Ovary (tissue), 9 donors: ENCODE measurements around the gene EGR1. TPM values are rescaled to one million over a fixed set of nuclear protein-coding genes. Genes with fewer than 3 reads are reported as not detected.
"Not testable (repeated sequence)": the region's sequence is repeated elsewhere in the genome, so short reads cannot be mapped to it uniquely, and the experiment has no call there.

Experiments used
- DNase-seq, 5 donors: peaks; one replicate each; pipeline ENCODE4 v3.0.0-alpha.2; 2019 to 2020
- H3K27ac ChIP-seq, 2 donors: fragments of 200-600 bp; one replicate each; pipeline versions ENCODE4 v1.5.1 to v1.8.0; 2019 to 2022
- H3K27me3 ChIP-seq: fragments of 200-600 bp; one replicate; pipeline ENCODE4 v1.8.0; 2022
- H3K36me3 ChIP-seq: fragments of 200-600 bp; sonication (generic); one replicate; pipeline ENCODE4 v1.5.1; 2019
- H3K4me1 ChIP-seq: one replicate; pipeline ENCODE4 v1.8.1; 2013; ENCODE audit warnings: mild to moderate bottlenecking, moderate library complexity; ENCODE audit not compliant: insufficient read depth
- H3K4me3 ChIP-seq: fragments of 200-600 bp; sonication (generic); one replicate; pipeline ENCODE4 v1.5.1; 2017
- H3K9me3 ChIP-seq, 2 donors: fragments of 200-600 bp in 1 of 2; sonication (generic) in 1 of 2; one replicate each; pipeline versions ENCODE4 v1.5.1 to v1.8.1; 2013 to 2019; ENCODE audit warnings: mild to moderate bottlenecking in 1 of 2, moderate library complexity in 1 of 2
- CTCF ChIP-seq, 3 donors: fragments of 450-650 bp in 2 of 3; fragments of 200-600 bp in 1 of 3; IDR thresholded peaks; one replicate each; pipeline versions ENCODE4 v1.5.1 to v1.8.0; 2016 to 2022; ENCODE audit warnings: antibody characterized with exemption in 3 of 3, mild to moderate bottlenecking in 1 of 3
- EP300 ChIP-seq: sonication (generic); formaldehyde crosslinking; IDR thresholded peaks from one replicate; pipeline ENCODE4 v1.6.1; 2017; ENCODE audit warnings: antibody characterized with exemption
- POLR2A ChIP-seq: fragments of 450-650 bp; IDR thresholded peaks from one replicate; pipeline ENCODE4 v1.6.1; 2017; ENCODE audit warnings: antibody characterized with exemption, mild to moderate bottlenecking, moderate library complexity
- WGBS, 3 donors: extraction: QIAGEN DNeasy Blood & Tissue Kit in 1 of 3; methylation state at CpG; one replicate each; pipeline versions ENCODE4 v1.1.5 to v1.1.7; 2013 to 2017; 5-methylcytosine and 5-hydroxymethylcytosine counted together
- intact Hi-C, 4 donors: fragments of 100-400 bp; cut with DNase I; formaldehyde crosslinking; loops; one replicate each; pipeline versions ENCODE4 v1.11.0 to v1.15.1; 2022 to 2023
- polyA plus RNA-seq, 2 donors: library from polyadenylated mRNA; stranded (reverse); fragments of 200-250 nt in 1 of 2; fragments of 350-450 nt in 1 of 2; fragmentation: Illumina TruSeq in 1 of 2; extraction: RNeasy Lipid Tissue Mini Kit (QIAGEN cat#74804) in 1 of 2; gene quantifications; one replicate each; pipeline ENCODE4 v1.2.3, GENCODE V29; 2013 to 2014
- total RNA-seq, 7 donors: library from RNA; depleted of rRNA in 2 of 7; stranded (reverse); fragments of >200 nt in 2 of 7; fragmentation: NEBNext Ultra II Directional in 3 of 7; extraction: Animal tissue kit (Norgen Biotek cat#: 25700) in 3 of 7; gene quantifications; one replicate each; pipeline versions ENCODE4 v1.1.0 to v1.2.4, GENCODE V29; 2016 to 2023
- donor health status: DM: no; HTN: no; CAD: no; lungs with moderate emphysema.
- donor health status: DM: no; HTN: no; CAD: no.
- donor health status: Bipolar disorder and iron deficiency.
- donor health status: DM: yes; HTN: yes; CAD: no.
- donor health status: DM: no; HTN: no; CAD: no.
- donor health status: DM: yes; HTN: yes; CAD: no.

Gene EGR1
- total and polyA plus RNA-seq, 9 donors: 60.4 to 361 (median 123) TPM

GRCh38 chr5:138472353-138472752, 7.1 kb downstream of the EGR1 start:
- intact Hi-C loops: no loop called here
- no peak for DNase-seq
- Histone ChIP-seq H3K4me1 (peaks cover 7% of the 10 kb centered on the region), H3K36me3 (no peaks in the 10 kb centered on the region), H3K9me3 (no peaks in the 10 kb centered on the region), H3K27ac (no peak overlapping the region), H3K27me3 (no peaks in the 10 kb centered on the region), H3K4me3 (no peak overlapping the region)
- TF ChIP-seq CTCF (IDR thresholded peaks at IDR 0.05) (no peak), EP300 (no peak), POLR2A (no peak)
- WGBS, 3 donors: 49 to 51% (median 50%) methylated on average over 6 of the region's 6 CpGs

GRCh38 chr5:138473151-138473550, 7.9 kb downstream of the EGR1 start:
- H3K9me3 ChIP-seq, H3K27ac ChIP-seq, DNase-seq, H3K4me1 ChIP-seq, intact Hi-C loops, H3K36me3 ChIP-seq, H3K4me3 ChIP-seq, H3K27me3 ChIP-seq: not testable (repeated sequence)
- 83 to 91% (median 87%) methylated on average over 5 of the region's 5 CpGs for WGBS, 3 donors

GRCh38 chr5:138476918-138477317, 11.6 kb downstream of the EGR1 start:
- TF ChIP-seq CTCF (IDR thresholded peaks at IDR 0.05) (no peak), EP300 (no peak), POLR2A (no peak)
- DNase-seq: no peak
- Histone ChIP-seq H3K9me3 (no peaks in the 10 kb centered on the region), H3K27ac (no peak overlapping the region), H3K27me3 (no peaks in the 10 kb centered on the region), H3K4me1 (no peaks in the 10 kb centered on the region), H3K36me3 (no peaks in the 10 kb centered on the region), H3K4me3 (no peak overlapping the region)
- 40 to 67% (median 56%) methylated on average over 7 of the region's 7 CpGs for WGBS, 3 donors
- intact Hi-C loops: no loop called here

GRCh38 chr5:138482638-138483037, 17.4 kb downstream of the EGR1 start:
- Histone ChIP-seq H3K27me3 (no peaks in the 10 kb centered on the region), H3K4me1 (no peaks in the 10 kb centered on the region), H3K9me3 (no peaks in the 10 kb centered on the region), H3K36me3 (no peaks in the 10 kb centered on the region), H3K27ac (no peak overlapping the region), H3K4me3 (no peak overlapping the region)
- WGBS, 3 donors: 59 to 66% (median 59%) methylated on average over 4 of the region's 4 CpGs
- DNase-seq: no peak
- TF ChIP-seq CTCF (IDR thresholded peaks at IDR 0.05) (no peak), EP300 (no peak), POLR2A (no peak)
- intact Hi-C loops: no loop called here

GRCh38 chr5:138488481-138488945, 23.2 kb downstream of the EGR1 start:
- H3K27me3 ChIP-seq: no peaks in the 10 kb centered on the region
- no peaks in the 10 kb centered on the region for H3K36me3 ChIP-seq
- TF ChIP-seq POLR2A (no peak), EP300 (no peak), CTCF (IDR thresholded peaks at IDR 0.05) (no peak)
- no peak overlapping the region for H3K4me3 ChIP-seq
- H3K4me1 ChIP-seq: peaks cover 15% of the 10 kb centered on the region
- no peak for DNase-seq
- intact Hi-C loops: no loop called here
- 67 to 79% (median 79%) methylated on average over 5 of the region's 5 CpGs for WGBS, 3 donors
- no peak overlapping the region for H3K27ac ChIP-seq
- H3K9me3 ChIP-seq: no peaks in the 10 kb centered on the region
